K562 (cell line): ENCODE results near the gene CASP9. TPM values are rescaled to one million over a fixed set of nuclear protein-coding genes. Genes with fewer than 3 reads are reported as not detected.

Experiments used
- ADNP ChIP-seq: fragments of 200-800 bp; sonication (Bioruptor generic); IDR thresholded peaks from 2 replicates; pipeline ENCODE4 v1.6.1; 2016; ENCODE audit warnings: missing genetic modification characterization, missing compliant biosample characterization
- BRD4 ChIP-seq: fragments of 200-600 bp; sonication (generic); IDR thresholded peaks from 2 replicates; pipeline ENCODE4 v1.6.1; 2017; ENCODE audit warnings: inconsistent platforms
- GABPB2 ChIP-seq: fragments of 250-450 bp; sonication (Bioruptor Pico); conservative IDR thresholded peaks from 2 replicates; pipeline ENCODE4 v1.5.1; 2021; ENCODE audit warnings: mild to moderate bottlenecking
- HEY1 ChIP-seq: fragments of 250-450 bp; sonication (Bioruptor Pico); IDR thresholded peaks from 2 replicates; pipeline ENCODE4 v1.5.0; 2020; ENCODE audit warnings: mild to moderate bottlenecking, moderate library complexity, borderline replicate concordance
- TAF15 ChIP-seq: fragments of 200-400 bp; formaldehyde crosslinking; IDR thresholded peaks from 2 replicates; pipeline ENCODE4 v1.6.1; 2017; ENCODE audit warnings: mild to moderate bottlenecking, low read depth, low read length, moderate library complexity
- ZBTB7A ChIP-seq: IDR thresholded peaks from 2 replicates; pipeline ENCODE4 v1.6.1; 2011; ENCODE audit warnings: low read depth, mild to moderate bottlenecking, low read length, moderate library complexity, borderline replicate concordance; ENCODE audit not compliant: control insufficient read depth
- polyA plus RNA-seq, 8 experiments: library from polyadenylated mRNA; depleted of rRNA in 4 of 8; stranded (reverse) in 5 of 8; unstranded in 3 of 8; fragments of >200 nt; fragmentation: Nextera tagmentation in 2 of 8; fragmentation: Illumina TruSeq in 1 of 8; extraction: Ambion mirVana in 2 of 8; extraction: Trizol in 1 of 8; gene quantifications; 2 replicates each; pipeline versions ENCODE4 v1.2.1 to v1.2.3, GENCODE V29; 2011 to 2014; ENCODE audit warnings: inconsistent platforms in 1 of 8, missing spikeins in 1 of 8
- total RNA-seq, 7 experiments: library from RNA; depleted of rRNA in 6 of 7; stranded (reverse); fragments of >200 nt in 6 of 7; fragmentation: Illumina TruSeq in 2 of 7; extraction: Trizol in 2 of 7; gene quantifications; 2 replicates each; pipeline versions ENCODE4 v1.2.1 to v1.2.3, GENCODE V29; 2011 to 2021; ENCODE audit warnings: low replicate concordance in 1 of 7
- TF ChIP-seq, protein P1 (sequence below): fragments of 450-650 bp; IDR thresholded peaks from 2 replicates; pipeline ENCODE4 v1.6.1; 2018; ENCODE audit warnings: mild to moderate bottlenecking, low read depth; ENCODE audit not compliant: partially characterized antibody
- TF ChIP-seq, protein P2 (sequence below): fragments of 450-650 bp; conservative IDR thresholded peaks from 2 replicates; pipeline ENCODE4 v1.6.1; 2016; ENCODE audit warnings: missing genetic modification characterization, low read depth, mild to moderate bottlenecking, control low read depth, missing compliant biosample characterization
- TF ChIP-seq, protein P3 (sequence below): fragments of 250-450 bp; sonication (Bioruptor Pico); IDR thresholded peaks from 2 replicates; pipeline ENCODE4 v1.5.0; 2021; ENCODE audit warnings: mild to moderate bottlenecking, borderline replicate concordance
- TF ChIP-seq, protein P4 (sequence below): fragments of 250-450 bp; sonication (Bioruptor Pico); IDR thresholded peaks from 2 replicates; pipeline ENCODE4 v1.5.0; 2021; ENCODE audit warnings: mild to moderate bottlenecking, moderate library complexity
- TF ChIP-seq, protein P5 (sequence below), 2 experiments: fragments of 200-800 bp in 1 of 2; sonication (Bioruptor generic) in 1 of 2; sonication (generic) in 1 of 2; formaldehyde crosslinking in 1 of 2; IDR thresholded peaks in 1 of 2; conservative IDR thresholded peaks in 1 of 2; 2 replicates each; pipeline versions ENCODE4 v1.5.0 to v1.6.1; 2016 to 2020; ENCODE audit warnings: missing compliant biosample characterization in 1 of 2, missing genetic modification characterization in 1 of 2, missing genetic modification reagents in 1 of 2

CASP9 gene
- total and polyA plus RNA-seq, 9 of the 15 experiments (the other 6 are each of a cell fraction or from before 2014, with no cell fraction given) = 10.8 to 54.1 (median 30.7) TPM

DNA sequence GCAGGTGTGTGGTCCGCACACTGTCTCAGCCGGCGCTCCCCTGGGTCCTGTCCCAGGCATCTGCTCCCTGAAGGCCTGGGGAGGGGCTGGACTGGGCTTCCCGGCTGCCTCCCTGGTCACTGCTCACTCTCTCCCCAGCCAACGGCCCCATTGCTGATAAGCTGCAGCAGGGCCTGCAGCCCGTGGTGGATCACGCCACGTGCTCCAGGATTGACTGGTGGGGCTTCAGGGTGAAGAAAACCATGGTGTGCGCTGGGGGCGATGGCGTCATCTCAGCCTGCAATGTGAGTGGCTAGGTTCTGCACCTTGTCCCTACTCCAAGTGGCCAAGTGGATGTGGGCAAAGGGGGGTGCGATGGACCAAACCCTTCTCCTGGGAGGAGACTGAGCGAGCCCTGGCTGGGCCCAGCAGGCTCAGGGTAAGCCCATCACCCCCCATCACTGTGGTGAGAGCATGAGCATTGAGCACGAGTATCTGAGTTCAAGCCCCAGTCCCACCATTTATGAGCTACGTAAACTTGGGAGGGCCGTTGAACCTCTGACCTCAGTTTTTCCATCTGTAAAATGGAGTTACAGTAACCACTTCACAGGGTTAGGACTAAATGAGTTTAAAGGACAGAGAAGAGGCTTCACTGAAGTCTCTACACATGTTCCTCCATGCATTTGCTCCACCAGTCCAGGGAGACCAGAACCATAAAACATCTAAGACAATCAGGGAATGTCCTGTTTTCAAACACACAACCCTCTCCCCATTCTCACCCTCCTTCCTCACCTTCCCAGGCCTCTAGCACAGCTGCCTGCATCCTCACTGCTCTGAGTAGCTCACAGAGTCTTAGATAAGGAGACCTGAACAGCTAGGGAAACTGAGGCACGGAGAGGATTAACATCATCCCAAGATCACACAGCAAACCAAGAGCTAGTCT lies 79.3 kb downstream of the CASP9 start (continued):
- TF ChIP-seq, protein P1, sequence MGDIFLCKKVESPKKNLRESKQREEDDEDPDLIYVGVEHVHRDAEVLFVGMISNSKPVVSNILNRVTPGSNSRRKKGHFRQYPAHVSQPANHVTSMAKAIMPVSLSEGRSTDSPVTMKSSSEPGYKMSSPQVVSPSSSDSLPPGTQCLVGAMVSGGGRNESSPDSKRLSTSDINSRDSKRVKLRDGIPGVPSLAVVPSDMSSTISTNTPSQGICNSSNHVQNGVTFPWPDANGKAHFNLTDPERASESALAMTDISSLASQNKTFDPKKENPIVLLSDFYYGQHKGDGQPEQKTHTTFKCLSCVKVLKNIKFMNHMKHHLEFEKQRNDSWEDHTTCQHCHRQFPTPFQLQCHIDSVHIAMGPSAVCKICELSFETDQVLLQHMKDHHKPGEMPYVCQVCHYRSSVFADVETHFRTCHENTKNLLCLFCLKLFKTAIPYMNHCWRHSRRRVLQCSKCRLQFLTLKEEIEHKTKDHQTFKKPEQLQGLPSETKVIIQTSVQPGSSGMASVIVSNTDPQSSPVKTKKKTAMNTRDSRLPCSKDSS = no peak
- TF ChIP-seq, protein P2, sequence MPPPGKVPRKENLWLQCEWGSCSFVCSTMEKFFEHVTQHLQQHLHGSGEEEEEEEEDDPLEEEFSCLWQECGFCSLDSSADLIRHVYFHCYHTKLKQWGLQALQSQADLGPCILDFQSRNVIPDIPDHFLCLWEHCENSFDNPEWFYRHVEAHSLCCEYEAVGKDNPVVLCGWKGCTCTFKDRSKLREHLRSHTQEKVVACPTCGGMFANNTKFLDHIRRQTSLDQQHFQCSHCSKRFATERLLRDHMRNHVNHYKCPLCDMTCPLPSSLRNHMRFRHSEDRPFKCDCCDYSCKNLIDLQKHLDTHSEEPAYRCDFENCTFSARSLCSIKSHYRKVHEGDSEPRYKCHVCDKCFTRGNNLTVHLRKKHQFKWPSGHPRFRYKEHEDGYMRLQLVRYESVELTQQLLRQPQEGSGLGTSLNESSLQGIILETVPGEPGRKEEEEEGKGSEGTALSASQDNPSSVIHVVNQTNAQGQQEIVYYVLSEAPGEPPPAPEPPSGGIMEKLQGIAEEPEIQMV (tag) = no peak
- TF ChIP-seq ZBTB7A (no peak), TAF15 (no peak), ADNP (peak; percentile 100), GABPB2 (CRISPR knock-in tag) (no peak), BRD4 (no peak), HEY1 (CRISPR knock-in tag) (no peak)
- TF ChIP-seq, protein P3, sequence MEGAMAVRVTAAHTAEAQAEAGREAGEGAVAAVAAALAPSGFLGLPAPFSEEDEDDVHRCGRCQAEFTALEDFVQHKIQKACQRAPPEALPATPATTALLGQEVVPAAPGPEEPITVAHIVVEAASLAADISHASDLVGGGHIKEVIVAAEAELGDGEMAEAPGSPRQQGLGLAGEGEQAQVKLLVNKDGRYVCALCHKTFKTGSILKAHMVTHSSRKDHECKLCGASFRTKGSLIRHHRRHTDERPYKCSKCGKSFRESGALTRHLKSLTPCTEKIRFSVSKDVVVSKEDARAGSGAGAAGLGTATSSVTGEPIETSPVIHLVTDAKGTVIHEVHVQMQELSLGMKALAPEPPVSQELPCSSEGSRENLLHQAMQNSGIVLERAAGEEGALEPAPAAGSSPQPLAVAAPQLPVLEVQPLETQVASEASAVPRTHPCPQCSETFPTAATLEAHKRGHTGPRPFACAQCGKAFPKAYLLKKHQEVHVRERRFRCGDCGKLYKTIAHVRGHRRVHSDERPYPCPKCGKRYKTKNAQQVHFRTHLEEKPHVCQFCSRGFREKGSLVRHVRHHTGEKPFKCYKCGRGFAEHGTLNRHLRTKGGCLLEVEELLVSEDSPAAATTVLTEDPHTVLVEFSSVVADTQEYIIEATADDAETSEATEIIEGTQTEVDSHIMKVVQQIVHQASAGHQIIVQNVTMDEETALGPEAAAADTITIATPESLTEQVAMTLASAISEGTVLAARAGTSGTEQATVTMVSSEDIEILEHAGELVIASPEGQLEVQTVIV = no peak
- TF ChIP-seq, protein P4, sequence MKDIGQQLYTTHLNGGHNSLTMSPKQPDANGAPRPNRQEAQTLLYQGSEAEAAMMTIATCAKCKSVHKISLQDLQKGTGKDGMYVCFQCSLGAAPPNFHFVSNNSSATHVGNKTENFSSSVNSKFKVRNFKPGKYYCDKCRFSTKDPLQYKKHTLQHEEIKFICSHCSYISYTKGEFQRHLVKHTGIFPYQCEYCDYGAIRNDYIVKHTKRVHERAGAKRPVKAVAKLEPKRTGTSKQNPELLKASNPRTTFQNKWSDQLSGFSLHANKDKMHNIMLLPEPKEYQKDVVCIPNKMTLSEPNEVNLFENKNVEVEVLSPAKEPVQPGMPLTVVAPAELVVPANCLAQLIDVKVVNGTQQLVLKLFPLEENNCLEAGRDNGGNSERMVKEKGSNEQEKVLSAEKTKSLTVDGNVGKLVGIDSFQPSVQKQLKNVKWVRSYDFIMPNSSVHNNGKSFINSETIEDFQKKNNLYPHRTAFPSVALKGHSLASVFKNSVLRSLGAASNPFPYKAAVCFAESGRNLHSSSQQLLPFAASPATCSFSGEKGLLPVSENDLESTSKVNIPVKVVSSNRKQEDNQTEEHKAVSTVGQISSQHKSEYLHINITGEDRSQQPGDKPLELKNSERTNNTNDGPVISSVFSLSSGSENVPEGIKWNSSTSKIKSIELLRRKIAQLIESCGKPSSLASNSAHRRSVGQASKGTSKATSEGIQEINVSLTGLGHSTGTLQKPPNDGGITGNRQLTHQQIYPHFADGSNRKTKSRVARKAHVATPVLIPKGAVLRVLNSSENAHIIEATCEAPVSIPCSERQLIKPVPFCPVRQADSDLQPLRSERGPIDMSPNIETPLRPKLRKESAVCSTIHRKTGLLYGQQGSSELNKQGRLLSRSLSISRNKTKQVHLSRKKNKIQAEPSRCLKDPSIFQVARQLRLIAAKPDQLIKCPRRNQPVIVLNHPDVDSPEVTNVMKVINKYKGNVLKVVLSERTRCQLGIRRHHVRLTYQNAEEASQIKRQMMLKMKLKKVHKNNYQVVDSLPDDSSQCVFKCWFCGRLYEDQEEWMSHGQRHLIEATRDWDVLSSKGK = no peak
- TF ChIP-seq, protein P5, sequence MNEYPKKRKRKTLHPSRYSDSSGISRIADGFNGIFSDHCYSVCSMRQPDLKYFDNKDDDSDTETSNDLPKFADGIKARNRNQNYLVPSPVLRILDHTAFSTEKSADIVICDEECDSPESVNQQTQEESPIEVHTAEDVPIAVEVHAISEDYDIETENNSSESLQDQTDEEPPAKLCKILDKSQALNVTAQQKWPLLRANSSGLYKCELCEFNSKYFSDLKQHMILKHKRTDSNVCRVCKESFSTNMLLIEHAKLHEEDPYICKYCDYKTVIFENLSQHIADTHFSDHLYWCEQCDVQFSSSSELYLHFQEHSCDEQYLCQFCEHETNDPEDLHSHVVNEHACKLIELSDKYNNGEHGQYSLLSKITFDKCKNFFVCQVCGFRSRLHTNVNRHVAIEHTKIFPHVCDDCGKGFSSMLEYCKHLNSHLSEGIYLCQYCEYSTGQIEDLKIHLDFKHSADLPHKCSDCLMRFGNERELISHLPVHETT (CRISPR knock-in tag; conservative IDR thresholded peaks at IDR 0.05 in 1 of 2, IDR thresholded peaks at IDR 0.05 in 1 of 2) = no peak; a peak in 1 of 4 replicates
